ENCODE measurements around the gene CMC2.

DNA sequence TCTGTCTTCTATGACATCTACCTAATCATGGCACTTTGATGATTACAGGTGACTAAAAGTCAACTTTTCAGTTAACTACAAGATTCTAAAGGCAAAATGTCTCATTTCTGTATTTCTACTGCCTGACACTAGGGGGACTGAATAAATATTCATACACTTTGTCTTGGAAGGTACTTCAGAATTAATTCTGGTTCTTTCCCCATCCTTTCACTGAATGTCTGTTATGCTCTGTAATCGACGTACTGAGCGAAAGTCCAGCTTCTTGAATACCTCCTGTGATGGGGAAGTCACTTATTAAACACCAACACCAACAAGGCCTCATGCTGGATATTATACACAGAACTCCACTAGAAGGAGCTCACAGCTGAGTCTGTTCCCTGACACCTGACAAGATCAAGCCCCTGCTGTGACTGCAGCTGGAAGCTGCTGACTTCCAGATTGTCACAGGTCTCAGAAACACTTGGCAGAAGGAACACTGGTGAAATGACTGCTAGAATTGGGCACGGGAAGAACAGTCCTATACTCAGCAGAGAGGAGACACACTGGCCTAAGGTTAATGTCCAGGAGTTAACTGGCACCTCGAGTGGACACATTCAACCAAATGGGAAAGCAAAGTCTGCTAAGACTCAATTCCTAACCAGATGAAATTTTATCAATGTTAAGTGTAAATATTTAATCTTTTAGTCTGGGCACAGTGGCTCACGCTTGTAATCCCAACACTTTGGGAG lies 31.9 kb downstream of the CMC2 start:
- TF ChIP-seq POLR2A (IDR thresholded peaks at IDR 0.05; ENCODE audit: low read length) (no peak), GATA1 (IDR thresholded peaks at IDR 0.05; ENCODE audit: low read depth, low read length) (no peak)
